OCI-LY3 (cell line): ENCODE data around the gene SPEF2.

ENCODE experiments used
- H2AFZ ChIP-seq: fragments of 200-600, 300-600 bp; shearing (Covaris generic); 2 replicates; pipeline ENCODE4 v1.6.0; 2014; ENCODE audit warnings: antibody characterized with exemption, low read depth, low read length
- H3K27ac ChIP-seq: fragments of 200-600, 300-600 bp; sonication (generic); 2 replicates; pipeline ENCODE4 v1.5.1; 2014; ENCODE audit warnings: mild to moderate bottlenecking, low read length, moderate library complexity, mixed read lengths
- H3K27me3 ChIP-seq: fragments of 200-600, 300-600 bp; sonication (generic); 2 replicates; pipeline ENCODE4 v1.6.1; 2014; ENCODE audit warnings: low read depth, low read length, mixed read lengths
- H3K36me3 ChIP-seq: fragments of 200-600, 300-600 bp; sonication (generic); replicated peaks from 2 replicates; pipeline ENCODE3; 2014; ENCODE audit warnings: low read depth, low read length, mixed read lengths
- H3K4me1 ChIP-seq: fragments of 300-600, 200-600 bp; sonication (generic); 2 replicates; pipeline ENCODE4 v1.6.1; 2014; ENCODE audit warnings: low read length, mixed read lengths
- H3K4me2 ChIP-seq: fragments of 200-600, 300-600 bp; sonication (generic); 2 replicates; pipeline ENCODE4 v1.6.1; 2014; ENCODE audit warnings: low read length, mixed read lengths
- H3K4me3 ChIP-seq: fragments of 300-600, 200-600 bp; sonication (generic); 2 replicates; pipeline ENCODE4 v1.5.1; 2014; ENCODE audit warnings: antibody characterized with exemption, mild to moderate bottlenecking, low read length, moderate library complexity
- H3K79me2 ChIP-seq: fragments of 300-600, 200-600 bp; shearing (Covaris generic); 2 replicates; pipeline ENCODE4 v1.6.1; 2014; ENCODE audit warnings: mild to moderate bottlenecking, low read length, mixed read lengths
- H3K9ac ChIP-seq: fragments of 300-600, 200-600 bp; shearing (Covaris generic); 2 replicates; pipeline ENCODE4 v1.6.0; 2014; ENCODE audit warnings: mild to moderate bottlenecking, low read length, moderate library complexity
- H3K9me3 ChIP-seq: fragments of 200-600, 300-600 bp; shearing (Covaris generic); 2 replicates; pipeline ENCODE4 v1.6.1; 2014; ENCODE audit warnings: low read length, mixed read lengths; ENCODE audit not compliant: insufficient read depth
- H4K20me1 ChIP-seq: fragments of 200-600, 300-600 bp; sonication (generic); 2 replicates; pipeline ENCODE4 v1.6.1; 2016; ENCODE audit warnings: low read length, mixed read lengths; ENCODE audit not compliant: insufficient read depth
- CTCF ChIP-seq: fragments of 200-600, 300-600 bp; sonication (generic); IDR thresholded peaks from 2 replicates; pipeline ENCODE4 v1.5.1; 2014; ENCODE audit warnings: antibody characterized with exemption, low read length, low read depth
- EZH2phosphoT487 ChIP-seq: fragments of 200-600 bp; shearing (Covaris generic); IDR thresholded peaks from 2 replicates; pipeline ENCODE4 v1.6.1; 2018; ENCODE audit warnings: antibody characterized with exemption, mixed run types, low read depth

SPEF2 gene

GRCh38 chr5:35765921-35766320 is 148.3 kb downstream of the SPEF2 start:
- Histone ChIP-seq H3K4me3 (no peak overlapping the region), H3K9ac (no peak overlapping the region), H3K9me3 (no peaks in the 10 kb centered on the region), H3K79me2 (no peaks in the 10 kb centered on the region), H2AFZ (no peak overlapping the region), H3K4me1 (no peaks in the 10 kb centered on the region), H3K27me3 (no peaks in the 10 kb centered on the region), H4K20me1 (no peaks in the 10 kb centered on the region), H3K4me2 (no peak overlapping the region), H3K27ac (no peak overlapping the region), H3K36me3 (no peaks in the 10 kb centered on the region)
- no peak for TF ChIP-seq CTCF
- no peak for TF ChIP-seq EZH2phosphoT487

- Histone ChIP-seq H3K79me2 (no peaks in the 10 kb centered on the region), H4K20me1 (no peaks in the 10 kb centered on the region), H2AFZ (no peak overlapping the region), H3K27me3 (no peaks in the 10 kb centered on the region), H3K36me3 (no peaks in the 10 kb centered on the region), H3K9ac (no peak overlapping the region), H3K9me3 (no peaks in the 10 kb centered on the region), H3K27ac (no peak overlapping the region), H3K4me2 (no peak overlapping the region), H3K4me3 (no peak overlapping the region), H3K4me1 (no peaks in the 10 kb centered on the region)
- TF ChIP-seq CTCF (no peak), EZH2phosphoT487 (no peak)
These were observed 153.6 kb downstream of the SPEF2 start for GRCh38 chr5:35771300-35771699.

GRCh38 chr5:35771839-35772238 is 154.2 kb downstream of the SPEF2 start:
- Histone ChIP-seq H3K4me3 (no peak overlapping the region), H3K9ac (no peak overlapping the region), H3K79me2 (no peaks in the 10 kb centered on the region), H3K9me3 (no peaks in the 10 kb centered on the region), H3K27ac (no peak overlapping the region), H3K4me1 (no peaks in the 10 kb centered on the region), H4K20me1 (no peaks in the 10 kb centered on the region), H2AFZ (no peak overlapping the region), H3K36me3 (no peaks in the 10 kb centered on the region), H3K4me2 (no peak overlapping the region), H3K27me3 (no peaks in the 10 kb centered on the region)
- TF ChIP-seq EZH2phosphoT487 (no peak), CTCF (no peak)

- H2AFZ ChIP-seq, result no peak overlapping the region
- no peaks in the 10 kb centered on the region for H3K4me1 ChIP-seq
- H3K27me3 ChIP-seq, result no peaks in the 10 kb centered on the region
- H3K36me3 ChIP-seq, result no peaks in the 10 kb centered on the region
- H4K20me1 ChIP-seq, result no peaks in the 10 kb centered on the region
- H3K9me3 ChIP-seq, result no peaks in the 10 kb centered on the region
- TF ChIP-seq CTCF, result no peak
- no peak for TF ChIP-seq EZH2phosphoT487
- no peaks in the 10 kb centered on the region for H3K79me2 ChIP-seq
- no peak overlapping the region for H3K4me3 ChIP-seq
- H3K9ac ChIP-seq, result no peak overlapping the region
- H3K27ac ChIP-seq, result no peak overlapping the region
- H3K4me2 ChIP-seq, result no peak overlapping the region
These were observed 156.3 kb downstream of the SPEF2 start for GRCh38 chr5:35773967-35774366.
